Measurements from ENCODE around the gene PRPF40B. TPM values are rescaled to one million over a fixed set of nuclear protein-coding genes. Genes with fewer than 3 reads are reported as not detected.

Gene PRPF40B
- total and polyA plus RNA-seq, 2 of the 13 experiments (the other 11 are each of a cell fraction or from before 2014, with no cell fraction given): 5.0 to 7.8 TPM

GRCh38 chr12:49673446-49674317 is 50.3 kb downstream of the PRPF40B start (continued):
- TF ChIP-seq SOX6 (IDR thresholded peaks at IDR 0.05) (no peak), SOX6 (CRISPR knock-in tag; IDR thresholded peaks at IDR 0.05) (peak; percentile 33; the same call in 1 of the 2 replicates), ZNF572 (CRISPR knock-in tag; IDR thresholded peaks at IDR 0.05) (no peak), ZNF20 (CRISPR knock-in tag; IDR thresholded peaks at IDR 0.05) (no peak), PATZ1 (CRISPR knock-in tag; IDR thresholded peaks at IDR 0.05) (no peak), MIER2 (CRISPR knock-in tag; IDR thresholded peaks at IDR 0.05) (no peak), ELF3 (CRISPR knock-in tag; IDR thresholded peaks at IDR 0.05) (no peak), CBX2 (IDR thresholded peaks at IDR 0.05; ENCODE audit: low read depth, low read length) (no peak), CBX2 (CRISPR knock-in tag; IDR thresholded peaks at IDR 0.05; ENCODE audit: low read depth) (no peak), TEAD2 (CRISPR knock-in tag; IDR thresholded peaks at IDR 0.05) (no peak), ZNF577 (CRISPR knock-in tag; IDR thresholded peaks at IDR 0.05; ENCODE audit: borderline replicate concordance, low read depth) (no peak), ZNF451 (CRISPR knock-in tag; IDR thresholded peaks at IDR 0.05) (no peak), AFF4 (CRISPR knock-in tag; IDR thresholded peaks at IDR 0.05) (no peak), ZNF768 (CRISPR knock-in tag; IDR thresholded peaks at IDR 0.05) (no peak; the same call in 1 of the 2 replicates), MLX (CRISPR knock-in tag; IDR thresholded peaks at IDR 0.05) (no peak), IKZF5 (CRISPR knock-in tag; IDR thresholded peaks at IDR 0.05) (no peak), ZNF282 (IDR thresholded peaks at IDR 0.05; ENCODE audit: partially characterized antibody) (no peak), RFX5 (IDR thresholded peaks at IDR 0.05; ENCODE audit: low read depth, low read length) (no peak), ZNF879 (CRISPR knock-in tag; IDR thresholded peaks at IDR 0.05) (no peak), ZNF263 (CRISPR knock-in tag; IDR thresholded peaks at IDR 0.05) (peak; percentile 75), STAT5B (CRISPR knock-in tag; IDR thresholded peaks at IDR 0.05) (no peak), IRX3 (CRISPR knock-in tag; IDR thresholded peaks at IDR 0.05; ENCODE audit: borderline replicate concordance, low read depth) (no peak), GLI4 (CRISPR knock-in tag; IDR thresholded peaks at IDR 0.05; ENCODE audit: borderline replicate concordance) (no peak)

Measured in HepG2 (cell line).